ENCODE results near the gene AFAP1.
A peak's percentile ranks its signal among the peaks of the same experiment; 100 is the strongest.

Gene AFAP1

DNA sequence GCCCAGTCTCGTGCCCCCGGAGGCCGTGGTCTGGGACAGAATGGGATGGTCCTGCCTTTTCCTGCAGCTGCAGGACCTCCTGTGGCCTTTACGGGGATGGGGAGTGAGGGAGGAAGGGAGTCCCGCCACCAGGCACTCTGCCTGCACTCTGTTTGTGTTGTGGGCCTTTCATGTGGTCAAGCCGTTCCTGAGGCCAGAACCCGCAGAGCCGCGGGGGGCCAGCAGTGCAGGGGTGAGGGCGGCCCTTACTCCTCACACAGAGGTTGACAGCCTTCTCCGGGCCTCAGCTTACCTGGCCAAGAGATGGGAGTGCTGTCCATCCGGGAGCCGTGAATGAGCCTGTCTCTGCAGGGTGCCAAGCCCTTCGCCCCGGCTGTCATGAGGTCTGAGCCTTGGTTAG, 230.7 kb downstream of the AFAP1 start:
- Histone ChIP-seq H3K27ac (ENCODE audit: extremely low read depth, low read depth, low read length) (no peak overlapping the region), H3K4me3 (ENCODE audit: low read depth, low read length) (no peak overlapping the region), H3K9me3 (ENCODE audit: control insufficient read depth, insufficient read depth, low read depth, low read length) (no peaks in the 10 kb centered on the region), H3K36me3 (ENCODE audit: control insufficient read depth in 2 of 2, insufficient read depth in 1 of 2, low read length in 2 of 2) (no peaks in the 10 kb centered on the region), H3K4me1 (ENCODE audit: control insufficient read depth, insufficient read depth, low read length) (no peaks in the 10 kb centered on the region)
- POLR2A ChIA-PET = no interaction called here
- CTCF ChIA-PET = no interaction called here
- TF ChIP-seq GLIS2 (tag by site-specific recombination; IDR thresholded peaks at IDR 0.05) (0 out of 2 replicates have a peak, but pooled peaks have one; percentile 25), ZBTB21 (tag by site-specific recombination; IDR thresholded peaks at IDR 0.05) (no peak), ZIC2 (tag by site-specific recombination; IDR thresholded peaks at IDR 0.05) (peak; percentile 76)
